ENCODE measurements around the gene CYFIP1. TPM values are rescaled to one million over a fixed set of nuclear protein-coding genes. Genes with fewer than 3 reads are reported as not detected.

CYFIP1 gene
- total and polyA plus RNA-seq, 2 of the 13 experiments (the other 11 are each of a cell fraction or from before 2014, with no cell fraction given), result 38.1 to 58.3 TPM

- FAIRE-seq, result no peak
- Histone ChIP-seq H3K4me2 (ENCODE audit: low read depth, low read length) (no peak overlapping the region), H4K20me1 (ENCODE audit: insufficient read depth, low read length) (no peaks in the 10 kb centered on the region), H3K9ac (ENCODE audit: insufficient read depth, low read depth, low read length) (no peak overlapping the region), H3K27ac (ENCODE audit: extremely low read length, insufficient read depth, low read length) (no peak overlapping the region), H3K9me3 (ENCODE audit: low read length) (no peaks in the 10 kb centered on the region), H3K27me3 (ENCODE audit: control insufficient read depth in 1 of 2, insufficient read depth in 2 of 2, low read length in 2 of 2) (no peaks in the 10 kb centered on the region), H3K4me3 (replicated peaks in 1 of 3; ENCODE audit: insufficient read depth in 1 of 3, low read depth in 2 of 3, low read length in 3 of 3) (no peak overlapping the region), H2AFZ (ENCODE audit: low read length) (no peak overlapping the region), H3K36me3 (replicated peaks in 1 of 2; ENCODE audit: control insufficient read depth in 1 of 2, insufficient read depth in 2 of 2, low read length in 2 of 2) (peaks cover 9 to 13% of the 10 kb centered on the region in 2 experiments; a peak in 3 of 5 replicates), H3K4me1 (ENCODE audit: insufficient read depth, low read length) (peaks cover 7% of the 10 kb centered on the region; the same call in 1 of the 2 replicates), H3K79me2 (ENCODE audit: insufficient read depth, low read length) (no peaks in the 10 kb centered on the region)
- BruUV-seq (replicated peaks), result no TSS peak
- DNase-seq (ENCODE audit: low spot score), result no peak
- intact Hi-C loops (cut with micrococcal nuclease; ENCODE audit: unreplicated experiment) (no loop called here), in situ Hi-C loops (cut with HindIII; ENCODE audit: extremely low pct_ligation_motif_present, low pct_unique_long_range_greater_than_20kb) (no loop called here)
- WGBS (ENCODE audit: low lambda C conversion rate), result 95% methylated on average over 9 of the region's 9 CpGs
- TF ChIP-seq ZSCAN30 (CRISPR knock-in tag; IDR thresholded peaks at IDR 0.05) (no peak), ZNF770 (CRISPR knock-in tag; IDR thresholded peaks at IDR 0.05) (peak; percentile 58; the same call in 1 of the 2 replicates)
- ATAC-seq, result no peak
- POLR2A ChIA-PET, result no interaction called here
- CTCF ChIA-PET (ENCODE audit: low intra/inter-chr PET ratio, low total read pairs), result no interaction called here
Measured at GRCh38 chr15:22888120-22888859, 91.9 kb downstream of the CYFIP1 start.

GRCh38 chr15:22887157-22887951 lies 92.8 kb downstream of the CYFIP1 start:
- POLR2A ChIA-PET, result no interaction called here
- no peak overlapping the region for H3K27ac ChIP-seq (ENCODE audit: extremely low read length, insufficient read depth, low read length)
- H3K4me1 ChIP-seq (ENCODE audit: insufficient read depth, low read length), result peaks cover 7% of the 10 kb centered on the region; the same call in 1 of the 2 replicates
- no TSS peak for BruUV-seq (replicated peaks)
- in situ Hi-C loops (cut with HindIII; ENCODE audit: extremely low pct_ligation_motif_present, low pct_unique_long_range_greater_than_20kb) (no loop called here), intact Hi-C loops (cut with micrococcal nuclease; ENCODE audit: unreplicated experiment) (no loop called here)
- H3K9me3 ChIP-seq (ENCODE audit: low read length), result no peaks in the 10 kb centered on the region
- no peak overlapping the region for H3K4me2 ChIP-seq (ENCODE audit: low read depth, low read length)
- ATAC-seq (no peak), FAIRE-seq (no peak), DNase-seq (ENCODE audit: low spot score) (no peak)
- H3K79me2 ChIP-seq (ENCODE audit: insufficient read depth, low read length), result no peaks in the 10 kb centered on the region
- H4K20me1 ChIP-seq (ENCODE audit: insufficient read depth, low read length), result no peaks in the 10 kb centered on the region
- H3K36me3 ChIP-seq (replicated peaks in 1 of 2; ENCODE audit: control insufficient read depth in 1 of 2, insufficient read depth in 2 of 2, low read length in 2 of 2), result peaks cover 12 to 21% of the 10 kb centered on the region in 2 experiments; a peak in 3 of 5 replicates
- CTCF ChIA-PET (ENCODE audit: low intra/inter-chr PET ratio, low total read pairs), result no interaction called here
- no peaks in the 10 kb centered on the region for H3K27me3 ChIP-seq (ENCODE audit: control insufficient read depth in 1 of 2, insufficient read depth in 2 of 2, low read length in 2 of 2)
- no peak overlapping the region for H2AFZ ChIP-seq (ENCODE audit: low read length)
- no peak overlapping the region for H3K9ac ChIP-seq (ENCODE audit: insufficient read depth, low read depth, low read length)
- TF ChIP-seq SRSF1 (optimal IDR thresholded peaks at IDR 0.05; ENCODE audit: low read depth, low read length), result no peak
- no peak for TF ChIP-seq ZSCAN20 (CRISPR knock-in tag; IDR thresholded peaks at IDR 0.05; ENCODE audit: borderline replicate concordance)
- no peak for TF ChIP-seq MYC (CRISPR knock-in tag; IDR thresholded peaks at IDR 0.05; ENCODE audit: borderline replicate concordance)
- no peak for TF ChIP-seq PAX8 (CRISPR knock-in tag; IDR thresholded peaks at IDR 0.05; ENCODE audit: borderline replicate concordance)
- TF ChIP-seq HMGXB3 (CRISPR knock-in tag; IDR thresholded peaks at IDR 0.05; ENCODE audit: borderline replicate concordance), result no peak
- no peak for TF ChIP-seq SRY (CRISPR knock-in tag; IDR thresholded peaks at IDR 0.05)
- WGBS (ENCODE audit: low lambda C conversion rate), result 95% methylated on average over 11 of the region's 14 CpGs
- H3K4me3 ChIP-seq (replicated peaks in 1 of 3; ENCODE audit: insufficient read depth in 1 of 3, low read depth in 2 of 3, low read length in 3 of 3), result no peak overlapping the region
